GM15510 (cell line): ENCODE results near the gene PNLIPRP3.

Experiments
- POLR2A ChIP-seq: IDR thresholded peaks from 3 replicates; pipeline ENCODE4 v1.6.1; 2011; ENCODE audit warnings: borderline replicate concordance; ENCODE audit not compliant: insufficient read length; ENCODE audit errors: extremely low read depth

The PNLIPRP3 gene

GRCh38 chr10:116427671-116428070, at the start of gene PNLIPRP3:
PNLIPRP3 (plus strand) TSS chr10:116427847; CDS start chr10:116428013, 166 bp downstream.
- TF ChIP-seq POLR2A, result no peak

GRCh38 chr10:116382290-116382689, 45.4 kb upstream of the PNLIPRP3 start:
- TF ChIP-seq POLR2A, result no peak

GRCh38 chr10:116385311-116385710, 42.3 kb upstream of the PNLIPRP3 start:
- no peak for TF ChIP-seq POLR2A

GRCh38 chr10:116385994-116386809, 41.4 kb upstream of the PNLIPRP3 start:
- no peak for TF ChIP-seq POLR2A

GRCh38 chr10:116395223-116395985, 32.2 kb upstream of the PNLIPRP3 start:
- no peak for TF ChIP-seq POLR2A

- no peak for TF ChIP-seq POLR2A
Observed at GRCh38 chr10:116398224-116398623, 29.4 kb upstream of the PNLIPRP3 start.

GRCh38 chr10:116402858-116403257, 24.8 kb upstream of the PNLIPRP3 start:
- TF ChIP-seq POLR2A, result no peak

GRCh38 chr10:116403740-116404250, 23.9 kb upstream of the PNLIPRP3 start:
- no peak for TF ChIP-seq POLR2A

GRCh38 chr10:116408719-116409118, 18.9 kb upstream of the PNLIPRP3 start:
- no peak for TF ChIP-seq POLR2A

- no peak for TF ChIP-seq POLR2A
Observed at GRCh38 chr10:116410351-116410750, 17.3 kb upstream of the PNLIPRP3 start.

- no peak for TF ChIP-seq POLR2A
Observed at GRCh38 chr10:116417821-116418220, 9.8 kb upstream of the PNLIPRP3 start.

- no peak for TF ChIP-seq POLR2A
Observed at GRCh38 chr10:116418389-116418788, 9.3 kb upstream of the PNLIPRP3 start.

GRCh38 chr10:116421815-116422214, 5.8 kb upstream of the PNLIPRP3 start:
- no peak for TF ChIP-seq POLR2A

GRCh38 chr10:116429288-116429977, 1.8 kb downstream of the PNLIPRP3 start:
- no peak for TF ChIP-seq POLR2A

- TF ChIP-seq POLR2A, result no peak
Observed at GRCh38 chr10:116430288-116430687, 2.6 kb downstream of the PNLIPRP3 start.
